SH-SY5Y (cell line): ENCODE results near the gene NGDN.

ENCODE experiments used
- GATA2 ChIP-seq: IDR thresholded peaks from 2 replicates; pipeline ENCODE4 v1.6.1; 2011; ENCODE audit warnings: mild to moderate bottlenecking, low read depth, low read length
- GATA3 ChIP-seq: IDR thresholded peaks from 2 replicates; pipeline ENCODE4 v1.6.1; 2011; ENCODE audit warnings: low read depth, mild to moderate bottlenecking, low read length, moderate library complexity

The NGDN gene

GRCh38 chr14:23518709-23519108 is 49.2 kb downstream of the NGDN start:
- no peak for TF ChIP-seq GATA2
- TF ChIP-seq GATA3, result no peak

GRCh38 chr14:23520899-23521533 is 51.5 kb downstream of the NGDN start:
- no peak for TF ChIP-seq GATA3
- TF ChIP-seq GATA2, result no peak

GRCh38 chr14:23521785-23522640 is 52.5 kb downstream of the NGDN start:
- TF ChIP-seq GATA3 (no peak), GATA2 (no peak)

GRCh38 chr14:23522643-23523198 is 53.2 kb downstream of the NGDN start:
- TF ChIP-seq GATA3, result no peak
- no peak for TF ChIP-seq GATA2

GRCh38 chr14:23523229-23524016 is 53.9 kb downstream of the NGDN start:
- no peak for TF ChIP-seq GATA3
- TF ChIP-seq GATA2, result no peak

- no peak for TF ChIP-seq GATA2
- no peak for TF ChIP-seq GATA3
Measured at GRCh38 chr14:23524954-23525353, 55.5 kb downstream of the NGDN start.

- TF ChIP-seq GATA2, result no peak
- TF ChIP-seq GATA3, result no peak
Measured at GRCh38 chr14:23525611-23526010, 56.1 kb downstream of the NGDN start.
